Activated CD4-positive, CD25-positive, alpha-beta regulatory T cell treated with anti-CD3 and anti-CD28 coated beads, Interleukin-2, amount 50 U/mL, for 24 hours (primary cell): ENCODE measurements around the gene XXYLT1.
A peak's percentile ranks its signal among the peaks of the same experiment; 100 is the strongest.

Experiments
- ATAC-seq, 2 donors: fragments of 150-1000 bp; cut with Tn5 transposase; one replicate each; pipeline ENCODE4 v1.10.0; 2021; ENCODE audit warnings: mild to moderate bottlenecking in 1 of 2, moderate library complexity in 1 of 2

Gene XXYLT1

DNA sequence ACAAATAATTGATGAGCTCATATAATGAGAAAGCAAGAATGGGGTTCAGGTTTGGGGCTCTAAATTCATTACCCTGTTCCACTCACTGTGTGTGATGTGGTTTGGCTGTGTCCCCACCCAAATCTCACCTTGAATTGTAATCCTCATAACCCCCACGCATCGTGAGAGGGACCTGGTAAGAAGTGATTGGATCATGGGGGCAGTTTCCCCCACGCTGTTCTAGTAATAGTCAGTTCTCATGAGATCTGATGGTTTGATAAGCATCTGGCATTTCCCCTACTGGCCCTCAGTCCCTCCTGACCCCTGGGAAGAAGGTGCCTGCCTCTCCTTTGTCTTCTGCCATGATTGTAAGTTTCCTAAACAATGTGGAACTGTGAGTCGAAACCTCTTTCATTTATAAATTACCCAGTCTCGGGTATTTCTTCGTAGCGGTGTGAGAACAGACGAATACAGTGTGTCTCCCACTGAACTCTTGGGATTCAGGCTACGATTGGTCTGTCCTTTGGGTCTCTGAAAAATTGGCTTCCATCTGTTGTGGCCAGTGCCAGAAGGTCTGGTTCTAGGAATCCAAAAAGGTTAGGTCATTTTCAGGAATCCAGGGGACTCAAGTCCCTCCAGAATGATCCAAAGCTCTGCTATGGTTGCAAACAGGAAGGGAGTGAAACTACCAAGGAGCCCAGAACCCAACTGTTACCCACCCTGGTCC lies 87.7 kb downstream of the XXYLT1 start:
- peak; percentile 54 to 62 for ATAC-seq

DNA sequence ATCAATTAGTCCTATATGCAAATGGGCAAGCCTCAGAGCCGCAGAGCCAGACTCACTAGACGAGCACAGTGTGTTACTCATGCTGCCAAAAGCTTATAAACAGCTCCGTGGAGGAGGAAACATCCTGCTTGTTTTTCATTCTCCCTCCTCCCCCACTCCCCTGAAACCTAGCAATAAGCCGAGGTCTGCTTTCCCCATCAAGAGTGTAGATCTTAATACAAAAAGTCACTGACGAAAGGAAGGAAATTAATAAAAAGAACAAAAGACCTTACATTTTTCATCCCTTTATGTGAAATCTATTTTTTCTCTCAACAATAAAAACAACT lies 88.5 kb downstream of the XXYLT1 start:
- peak; percentile 63 to 71 for ATAC-seq

DNA sequence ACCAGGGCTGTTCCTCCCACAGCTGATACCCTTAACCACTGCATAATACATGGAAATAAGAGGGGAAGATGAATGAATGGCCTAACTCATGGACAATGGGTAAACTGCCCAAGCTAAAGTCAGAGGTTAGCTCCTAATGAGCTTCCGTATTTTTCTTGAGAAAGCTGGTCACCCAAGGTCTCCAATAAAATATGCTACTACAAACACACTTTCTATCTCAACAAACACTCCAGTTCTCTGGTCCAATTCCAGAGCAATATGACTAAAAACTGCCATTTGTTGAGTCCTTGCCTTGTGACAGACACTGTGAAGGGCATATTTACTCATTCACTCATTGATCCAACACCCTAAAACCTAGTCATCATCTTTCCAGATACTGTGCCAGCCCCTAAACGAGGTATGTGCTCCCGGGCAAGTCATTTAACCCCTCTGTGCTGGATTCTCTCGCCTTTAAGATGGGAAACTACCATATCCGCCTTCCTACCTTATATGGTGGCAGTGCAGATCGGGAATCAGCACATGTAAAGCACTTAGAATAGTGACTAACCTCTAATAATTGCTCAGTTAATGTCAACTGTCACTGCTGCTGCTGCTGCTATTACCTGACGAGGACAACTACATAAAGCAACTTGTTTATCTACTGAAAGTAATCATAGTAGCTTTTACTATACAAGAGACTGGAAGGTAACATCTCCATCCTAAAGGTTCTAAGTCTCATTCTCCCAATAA lies 89.1 kb downstream of the XXYLT1 start:
- ATAC-seq: peak; percentile 39 to 54

DNA sequence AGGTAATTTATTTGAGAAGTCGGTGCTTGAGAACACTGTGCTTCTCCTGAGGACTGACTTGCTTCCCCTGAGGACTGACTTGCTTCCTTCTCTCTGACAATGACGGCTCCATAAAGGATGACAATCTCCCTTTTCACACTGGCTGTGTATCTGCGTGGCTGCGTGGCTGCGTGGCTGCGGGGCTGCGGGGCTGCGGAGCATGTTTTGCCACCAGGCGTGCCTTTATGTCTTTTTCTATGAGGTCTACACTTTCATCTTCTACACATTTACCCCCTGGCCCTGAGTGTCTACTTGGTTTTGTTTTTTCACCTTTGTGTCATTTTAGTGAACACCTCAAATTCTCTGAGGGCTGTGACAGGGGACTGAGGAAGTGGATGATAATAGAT lies 89.9 kb downstream of the XXYLT1 start:
- no peak for ATAC-seq

DNA sequence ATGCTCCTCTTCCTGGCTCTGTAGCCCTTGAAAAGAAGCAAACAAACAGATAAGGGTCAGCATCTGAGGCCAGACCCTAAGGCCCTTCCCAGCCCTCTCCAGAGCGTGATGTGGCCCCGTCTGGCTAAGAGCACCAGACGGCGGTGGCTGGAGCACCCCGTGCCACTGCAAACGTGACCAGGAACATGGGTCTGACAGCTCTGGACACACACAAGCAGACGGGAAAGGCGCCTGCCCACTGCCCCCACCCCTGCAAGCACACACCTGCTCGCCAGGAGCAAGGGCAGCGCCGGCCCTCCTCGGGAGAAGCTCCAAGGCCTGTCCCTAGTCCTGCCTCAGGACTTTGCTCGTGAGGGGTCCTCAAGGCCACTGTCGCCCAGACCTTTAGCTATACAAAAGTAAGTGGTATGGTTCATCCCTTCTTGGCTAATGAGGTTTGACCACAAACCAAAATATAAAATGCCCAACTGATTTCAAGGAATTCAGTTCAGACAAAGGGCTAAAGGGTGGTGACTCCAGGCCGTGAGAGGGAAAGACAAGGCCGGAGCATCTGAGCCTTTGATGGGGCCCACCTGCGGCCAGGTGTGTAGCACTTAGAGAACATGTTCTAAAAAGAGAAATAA lies 90.4 kb downstream of the XXYLT1 start:
- no peak for ATAC-seq

DNA sequence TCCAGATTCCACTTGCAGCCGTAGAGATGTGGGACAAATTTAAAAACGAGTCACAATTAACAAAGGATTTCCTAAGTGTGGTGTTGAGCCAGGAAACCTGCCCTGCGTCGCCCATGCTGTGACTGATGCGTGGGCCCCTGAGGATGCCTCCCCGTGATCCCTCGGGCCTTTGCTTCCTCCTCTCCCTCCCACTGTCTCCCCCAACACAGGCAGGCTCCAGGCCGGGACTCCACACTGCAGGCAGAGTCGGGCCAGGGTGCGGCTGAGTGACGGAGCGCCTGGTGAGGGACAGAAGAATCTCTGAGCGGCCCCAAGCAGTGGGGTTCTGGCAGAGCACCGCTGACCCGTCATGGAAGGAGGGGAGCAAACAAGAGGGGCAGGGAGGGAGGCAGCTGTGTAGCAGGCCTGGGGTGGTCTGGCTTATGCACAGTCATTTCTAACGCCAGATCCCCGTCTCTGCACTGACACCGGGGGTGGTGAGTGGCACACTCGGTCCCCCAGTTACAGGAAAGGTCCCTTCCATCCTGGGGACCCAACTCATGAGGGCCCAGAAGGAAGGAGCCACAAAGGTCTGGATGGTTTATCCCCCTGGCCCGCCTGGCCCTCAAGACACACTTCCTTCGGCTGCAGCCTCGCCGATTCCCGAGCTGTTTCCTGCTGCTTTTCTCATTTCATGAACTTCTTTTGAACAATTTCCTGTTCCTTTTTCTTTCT lies 91.0 kb downstream of the XXYLT1 start:
- no peak for ATAC-seq

DNA sequence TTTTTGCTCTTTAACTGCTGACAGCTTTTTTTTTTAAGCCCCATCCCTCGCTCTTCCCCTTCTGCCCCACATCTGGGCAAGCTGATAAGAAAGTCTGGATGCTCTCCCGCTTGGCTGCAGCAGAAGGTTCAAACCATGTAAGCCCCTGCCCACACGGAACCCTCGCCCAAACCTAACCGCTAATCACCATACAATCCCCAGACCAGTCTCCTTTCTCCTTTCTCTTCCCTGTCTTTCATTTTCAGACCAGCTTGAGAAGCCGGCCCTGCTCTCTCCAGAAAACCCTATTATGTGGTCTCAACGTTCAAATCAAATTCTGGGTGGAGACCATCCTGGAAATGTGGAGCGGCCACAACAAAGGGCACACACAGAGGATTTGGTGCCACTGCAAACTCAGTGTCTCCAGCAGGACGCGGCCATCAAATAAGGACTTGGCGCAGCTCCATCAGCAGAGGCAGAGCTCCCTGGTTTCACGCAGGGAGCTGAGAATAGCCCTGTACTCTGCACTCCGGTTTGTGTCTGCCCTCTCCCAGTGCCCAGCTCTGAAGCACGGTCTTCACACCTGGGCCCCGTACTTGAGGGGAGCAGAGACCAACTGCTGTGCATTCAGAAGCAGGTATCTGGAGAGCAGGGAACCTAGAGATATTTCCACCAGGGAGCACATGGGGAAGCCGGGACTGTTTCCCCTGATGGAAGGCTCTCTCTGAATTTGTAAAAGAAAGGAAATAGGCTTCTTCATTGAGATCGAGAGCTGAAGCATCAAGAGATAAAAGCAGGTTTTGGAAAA lies 92.6 kb downstream of the XXYLT1 start:
- ATAC-seq: no peak

DNA sequence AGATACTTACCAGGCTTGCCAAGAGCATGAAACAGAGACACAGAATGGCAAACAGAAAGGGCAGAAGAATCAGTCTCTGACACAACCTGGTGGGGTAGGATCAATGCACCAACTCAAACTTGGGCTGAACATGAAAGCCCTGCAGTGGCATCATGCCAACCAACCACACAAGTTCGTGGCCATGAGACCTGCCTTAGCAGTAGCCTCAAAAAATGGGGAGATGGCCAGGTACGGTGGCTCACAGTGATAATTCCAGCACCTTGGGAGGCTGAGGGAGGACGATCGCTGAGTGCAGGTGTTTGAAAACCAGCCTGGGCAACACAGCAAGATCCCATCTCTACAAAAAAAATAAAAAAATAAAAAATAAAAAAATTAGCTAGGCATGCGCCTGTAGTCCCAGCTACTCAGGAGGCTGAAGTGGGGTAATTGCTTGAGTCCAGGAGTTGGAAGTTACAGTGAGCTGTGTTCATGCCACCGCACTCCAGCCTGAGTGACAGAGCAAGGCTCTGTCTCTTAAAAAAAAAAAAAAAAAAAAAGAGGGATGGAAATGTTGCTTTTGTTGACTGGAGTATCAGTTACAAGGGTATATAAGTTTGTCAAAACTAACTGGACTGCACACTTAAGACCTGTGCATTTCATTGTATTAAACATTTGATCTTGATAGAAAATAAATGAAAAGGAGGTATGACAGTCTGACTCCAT lies 93.4 kb downstream of the XXYLT1 start:
- ATAC-seq: no peak

DNA sequence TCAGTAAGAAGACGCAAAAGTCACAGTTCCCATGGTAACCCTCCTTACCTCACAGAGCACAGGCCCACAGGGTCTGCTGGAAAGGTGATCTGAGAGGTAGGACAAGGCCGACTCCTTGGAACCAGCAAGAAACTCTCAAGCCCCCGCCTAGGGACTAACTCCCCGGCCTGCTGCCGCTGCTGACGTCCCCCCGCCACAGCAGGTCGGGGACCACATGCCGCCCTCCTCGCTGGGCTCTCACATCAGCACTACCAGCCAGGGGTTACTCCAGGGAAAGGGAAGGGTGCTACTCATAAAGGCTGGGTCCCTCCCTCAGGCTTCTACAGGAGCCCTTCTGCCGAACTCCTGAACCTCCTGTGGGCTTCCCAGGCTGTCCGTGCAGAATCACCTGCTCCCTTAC lies 94.2 kb downstream of the XXYLT1 start:
- ATAC-seq: no peak

DNA sequence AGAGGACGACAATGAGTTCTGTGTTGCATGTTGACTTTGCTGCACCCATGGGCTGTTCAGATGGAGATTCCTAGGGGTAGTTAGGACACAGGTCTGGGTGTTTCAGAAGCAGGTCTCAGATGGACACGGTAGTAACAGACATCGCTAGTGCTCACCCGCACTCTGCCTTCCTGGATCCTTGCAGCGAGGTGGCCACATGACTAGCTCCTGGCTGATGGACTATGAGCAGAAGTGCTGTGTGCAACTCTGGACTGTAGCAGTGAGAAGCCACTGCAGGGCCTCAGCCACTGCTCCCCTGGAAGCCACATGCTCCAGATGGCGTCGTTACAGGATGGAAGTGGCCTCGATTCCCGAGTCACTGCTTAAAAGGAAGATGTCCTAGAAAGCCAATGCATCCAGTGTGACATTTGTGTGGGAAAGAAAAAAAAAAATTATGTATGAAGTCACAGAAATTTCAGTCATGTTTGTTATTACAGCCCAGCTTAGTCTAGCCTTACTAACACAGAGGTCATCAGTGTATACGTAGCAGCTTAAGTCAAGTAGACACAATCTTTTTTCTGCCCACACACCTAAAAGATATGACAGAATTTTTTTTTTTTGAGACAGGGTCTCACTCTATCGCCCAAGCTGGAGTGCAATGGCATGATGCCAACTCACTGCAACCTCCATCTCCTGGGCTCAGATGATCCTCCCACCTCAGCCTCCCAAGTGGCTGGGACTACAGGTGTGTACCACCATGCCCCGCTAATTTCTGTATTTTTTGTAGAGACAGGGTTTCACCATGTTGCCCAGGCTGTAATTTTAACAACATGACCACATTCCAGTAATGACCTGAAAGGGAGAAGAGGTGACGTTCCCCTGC lies 95.3 kb downstream of the XXYLT1 start:
- ATAC-seq: no peak

DNA sequence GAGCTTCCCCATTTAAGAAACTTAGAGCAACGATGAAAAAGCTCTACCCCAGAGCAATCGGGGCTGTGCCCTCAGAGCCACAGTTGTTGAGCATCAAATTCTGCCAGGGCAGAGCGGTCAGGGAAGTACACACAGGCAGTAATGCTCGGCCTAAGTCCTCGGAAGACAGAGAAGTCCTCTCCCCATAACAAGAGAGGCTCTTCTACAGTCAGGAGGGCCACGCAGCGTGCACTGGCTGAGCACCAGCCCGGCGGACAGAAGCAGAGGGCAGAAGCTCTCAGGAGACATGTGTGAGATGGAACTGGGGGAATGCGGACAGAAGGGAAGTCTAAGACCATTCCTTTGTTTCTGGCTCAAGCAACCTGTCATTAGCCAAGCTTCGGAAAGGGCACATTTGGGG lies 95.9 kb downstream of the XXYLT1 start:
- no peak for ATAC-seq

DNA sequence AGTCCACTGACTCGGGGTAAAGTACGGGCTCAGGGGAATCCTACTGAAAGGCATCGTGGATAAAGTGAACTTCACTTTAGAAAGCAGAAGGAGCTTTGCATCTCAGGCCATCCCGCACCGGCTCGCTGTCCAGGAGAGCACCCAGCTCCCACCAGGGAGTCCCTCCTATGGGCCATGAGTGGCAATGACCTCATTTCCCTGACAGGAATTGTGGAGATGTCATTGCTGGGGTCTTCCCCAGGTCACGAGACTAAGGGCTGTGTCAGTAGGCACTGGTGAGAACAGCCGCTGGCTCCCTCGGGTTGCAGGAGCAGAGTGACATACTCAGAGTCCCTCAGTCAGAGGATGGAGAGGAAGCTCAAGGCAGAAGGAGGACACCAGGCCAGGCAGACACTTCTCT lies 97.3 kb downstream of the XXYLT1 start:
- ATAC-seq: no peak

DNA sequence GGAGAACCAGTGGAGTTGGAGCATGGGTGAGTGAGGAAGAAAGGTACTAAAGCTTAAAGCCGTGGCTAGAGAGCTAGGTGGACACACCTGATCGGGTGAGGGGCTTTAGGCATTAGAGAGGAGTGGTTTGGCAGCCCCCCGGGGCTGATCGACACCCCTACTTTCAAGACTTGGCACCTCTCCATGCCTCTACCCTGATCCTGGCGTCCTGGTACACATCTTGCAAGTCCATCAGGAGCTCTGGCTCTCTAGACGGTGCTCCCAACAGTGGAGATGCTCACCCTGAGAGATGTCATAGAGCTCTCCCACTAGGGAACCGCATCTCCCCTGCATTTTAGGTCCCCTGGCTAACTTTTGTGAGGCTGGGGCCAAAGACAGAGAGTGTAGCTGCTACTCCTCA lies 98.1 kb downstream of the XXYLT1 start:
- ATAC-seq: no peak

DNA sequence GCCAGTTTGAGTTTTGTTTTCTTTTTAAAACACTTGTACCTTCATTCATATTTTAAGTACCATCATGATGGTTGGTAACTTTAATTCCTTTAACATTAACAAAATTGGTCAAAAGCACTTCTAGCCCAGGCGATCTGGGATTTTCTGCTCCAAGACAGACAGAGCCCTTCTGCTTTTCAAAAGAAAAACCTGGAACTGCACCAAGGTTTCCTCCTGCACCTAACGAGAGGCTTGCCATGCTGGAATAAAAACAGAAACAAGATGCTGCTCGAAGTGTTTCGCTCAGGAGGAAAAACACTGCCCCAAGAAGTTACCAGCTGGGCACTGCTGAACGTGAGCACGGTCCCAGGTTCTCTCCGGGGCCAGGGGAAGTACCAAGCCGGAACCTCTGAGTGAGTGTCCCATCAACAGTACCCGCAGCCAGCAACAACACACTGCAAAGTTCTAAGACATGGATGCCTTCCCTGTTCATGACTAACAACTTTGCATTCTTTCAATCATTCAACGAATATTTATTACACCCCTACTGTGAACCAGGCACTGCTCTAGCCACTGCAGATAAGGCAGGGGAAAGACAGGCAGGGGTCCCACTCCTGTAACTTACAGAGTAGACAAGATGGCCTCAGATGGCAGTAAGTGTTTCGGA lies 98.8 kb downstream of the XXYLT1 start:
- ATAC-seq: no peak

DNA sequence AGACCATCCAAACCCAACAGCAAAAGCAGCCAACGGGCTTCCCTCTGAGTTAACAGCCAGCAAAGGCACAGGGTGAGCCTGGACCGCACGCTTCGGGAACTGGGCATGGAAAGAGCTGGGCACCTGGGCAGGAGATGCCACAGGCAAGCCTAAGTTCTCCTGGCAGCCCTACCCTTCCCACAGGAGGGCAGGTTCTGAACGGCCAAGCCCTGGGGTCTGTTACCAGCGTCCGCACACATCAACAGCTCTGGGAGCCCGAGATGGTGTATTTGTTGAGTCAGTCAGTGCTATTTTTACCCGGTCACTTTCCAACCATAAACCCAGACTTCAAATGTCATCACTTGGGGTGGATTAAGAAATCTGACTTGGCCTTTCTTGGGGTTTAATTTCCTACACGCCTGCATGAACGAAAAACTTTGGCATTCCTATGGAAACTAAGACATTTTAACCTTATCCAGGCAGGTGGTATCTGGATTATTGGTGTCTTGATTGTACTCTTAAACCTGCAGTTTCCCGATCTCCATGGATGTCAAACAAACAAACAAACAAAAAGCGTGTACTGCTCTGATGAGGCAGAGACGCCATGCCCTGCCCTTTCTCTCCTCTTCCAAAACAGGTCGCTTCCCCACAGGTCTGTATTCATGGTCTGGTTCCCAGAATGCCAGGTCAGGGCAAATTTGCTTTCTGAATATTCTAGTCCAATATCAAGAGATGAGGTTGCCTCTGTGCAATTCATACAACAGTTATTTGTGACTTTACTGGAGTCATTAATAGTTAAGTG lies 99.7 kb downstream of the XXYLT1 start:
- no peak for ATAC-seq

DNA sequence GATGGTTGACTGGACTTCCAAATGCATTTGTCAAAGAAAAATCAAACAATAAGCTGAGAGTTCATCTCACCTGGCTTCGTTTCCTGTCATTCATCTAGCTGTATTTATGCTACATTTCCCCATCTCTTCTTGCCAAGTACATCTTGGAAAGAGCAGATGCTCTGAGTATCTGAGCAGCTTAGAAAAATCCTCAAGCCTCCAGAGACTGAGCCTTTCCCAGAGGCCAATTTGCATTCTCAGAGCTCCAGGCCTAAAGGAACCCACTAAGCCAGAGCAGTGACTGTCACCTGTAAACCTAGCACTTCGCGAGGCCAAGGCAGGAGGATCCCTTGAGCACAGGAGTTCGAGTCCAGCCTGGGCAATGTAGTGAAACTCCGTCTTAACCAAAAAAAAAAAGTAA lies 100.5 kb downstream of the XXYLT1 start:
- no peak for ATAC-seq

DNA sequence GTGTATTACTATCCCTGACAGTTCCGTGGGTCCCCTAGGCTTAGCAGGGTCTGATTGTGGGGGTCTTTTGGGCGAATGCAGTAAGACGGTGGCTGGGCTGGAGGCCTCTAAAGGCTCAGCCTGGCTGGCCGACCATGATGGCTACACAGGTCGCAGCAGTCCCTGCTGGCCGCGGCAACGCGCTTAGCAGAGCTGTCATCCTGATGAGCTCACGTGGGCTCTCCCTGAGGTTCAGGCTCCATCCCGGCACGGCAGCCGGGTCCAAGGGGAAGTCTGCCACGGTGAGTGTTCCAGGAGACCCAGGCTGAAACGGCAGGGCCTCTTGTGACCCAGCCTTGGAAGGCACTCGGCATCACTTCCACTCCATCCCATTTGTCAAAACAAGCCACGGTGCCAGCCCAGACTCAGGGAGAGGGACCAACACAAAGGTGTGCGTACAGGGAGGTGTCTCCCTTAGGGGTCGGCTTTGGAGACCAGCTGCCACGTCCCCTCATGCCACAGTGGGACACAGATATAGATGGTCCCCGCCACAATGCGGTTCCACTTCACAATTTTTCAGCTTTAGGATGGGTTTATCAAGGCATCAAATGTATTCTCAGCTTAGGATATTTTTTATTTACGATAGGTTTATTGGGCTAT lies 101.8 kb downstream of the XXYLT1 start:
- ATAC-seq: no peak

DNA sequence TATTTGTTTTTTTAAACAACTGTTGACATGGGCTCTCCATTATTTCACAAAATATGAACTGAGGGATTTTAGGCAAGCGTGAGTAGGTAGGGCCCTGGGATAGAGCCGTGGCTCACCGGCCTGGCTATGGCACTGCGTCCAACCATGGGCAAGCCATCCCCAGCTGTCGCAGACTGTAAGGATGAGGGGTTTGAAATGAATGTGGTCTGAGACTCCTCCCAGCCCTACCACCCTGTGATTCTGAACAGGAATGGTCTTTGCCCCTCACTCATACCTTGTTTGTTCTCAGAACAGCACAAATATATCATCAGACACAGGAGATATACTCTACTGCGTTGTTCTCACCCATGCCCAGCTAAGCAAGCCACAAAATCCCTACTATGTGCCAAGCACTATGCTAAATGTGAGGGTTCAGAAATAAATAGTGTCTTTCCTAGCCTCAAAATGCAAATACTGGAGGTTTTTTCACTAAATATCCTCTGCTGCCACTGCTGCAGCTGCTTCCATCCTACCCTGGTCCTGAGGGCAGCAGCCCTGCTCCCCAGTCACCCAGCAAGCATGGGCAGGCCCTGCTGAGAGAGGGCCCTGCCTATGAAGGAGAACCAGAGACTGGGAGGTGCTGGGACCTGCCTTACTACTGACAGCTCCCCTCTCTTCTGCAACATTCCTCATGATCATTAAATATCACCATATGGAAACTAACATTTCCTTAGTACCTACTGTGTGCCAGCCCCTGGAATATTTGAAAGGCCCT lies 102.8 kb downstream of the XXYLT1 start:
- ATAC-seq: no peak

DNA sequence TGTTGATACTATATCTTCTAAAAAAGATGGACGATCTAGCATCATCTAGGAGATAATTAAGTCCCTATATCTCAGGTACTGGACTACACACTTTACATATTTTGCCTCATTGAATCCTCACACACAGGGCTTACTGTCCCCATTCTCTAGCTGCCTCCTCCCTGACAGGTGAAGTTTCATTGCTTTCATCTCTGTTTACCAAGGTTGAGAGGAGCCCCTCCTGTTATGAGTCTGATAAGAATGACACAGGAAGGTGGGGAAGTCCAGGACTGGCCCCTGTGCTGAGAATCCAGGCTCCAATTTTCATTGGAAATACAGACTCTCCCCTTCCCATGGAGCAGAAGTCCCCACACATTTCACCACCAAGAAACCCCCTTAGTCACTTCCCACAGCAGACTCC lies 105.2 kb downstream of the XXYLT1 start:
- no peak for ATAC-seq
